HG03135 (cell line): ENCODE results near the gene TRIM65.

ENCODE experiments used
- ATAC-seq: cut with Tn5 transposase; IDR thresholded peaks from one replicate; pipeline ENCODE4 v1.9.1; 2021; ENCODE audit warnings: mild to moderate bottlenecking, moderate library complexity; ENCODE audit not compliant: unreplicated experiment

The TRIM65 gene

GRCh38 chr17:75839942-75840798 lies 56.6 kb downstream of the TRIM65 start:
- ATAC-seq, result no peak
